ENCODE data around the gene CHAD.

CHAD gene

DNA sequence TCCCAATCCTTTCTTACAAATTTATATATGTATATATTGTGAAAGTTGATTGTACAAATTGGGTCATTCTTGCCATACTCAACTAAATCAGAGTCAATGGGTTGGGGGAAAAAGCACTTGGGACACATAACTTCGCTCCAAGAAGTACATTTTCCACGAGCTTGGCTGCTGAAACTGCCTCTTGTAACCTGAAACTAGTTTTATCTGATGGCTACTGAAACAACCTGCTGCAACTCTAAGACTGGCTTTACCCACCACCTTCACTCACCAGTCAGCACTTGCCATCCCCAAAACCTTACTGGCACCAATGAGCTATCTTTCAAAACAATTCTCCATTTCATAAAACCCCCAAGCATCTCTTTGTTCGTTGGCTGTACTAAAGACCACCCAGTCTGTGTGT, 25.1 kb upstream of the CHAD start:
- TF ChIP-seq, protein P1, sequence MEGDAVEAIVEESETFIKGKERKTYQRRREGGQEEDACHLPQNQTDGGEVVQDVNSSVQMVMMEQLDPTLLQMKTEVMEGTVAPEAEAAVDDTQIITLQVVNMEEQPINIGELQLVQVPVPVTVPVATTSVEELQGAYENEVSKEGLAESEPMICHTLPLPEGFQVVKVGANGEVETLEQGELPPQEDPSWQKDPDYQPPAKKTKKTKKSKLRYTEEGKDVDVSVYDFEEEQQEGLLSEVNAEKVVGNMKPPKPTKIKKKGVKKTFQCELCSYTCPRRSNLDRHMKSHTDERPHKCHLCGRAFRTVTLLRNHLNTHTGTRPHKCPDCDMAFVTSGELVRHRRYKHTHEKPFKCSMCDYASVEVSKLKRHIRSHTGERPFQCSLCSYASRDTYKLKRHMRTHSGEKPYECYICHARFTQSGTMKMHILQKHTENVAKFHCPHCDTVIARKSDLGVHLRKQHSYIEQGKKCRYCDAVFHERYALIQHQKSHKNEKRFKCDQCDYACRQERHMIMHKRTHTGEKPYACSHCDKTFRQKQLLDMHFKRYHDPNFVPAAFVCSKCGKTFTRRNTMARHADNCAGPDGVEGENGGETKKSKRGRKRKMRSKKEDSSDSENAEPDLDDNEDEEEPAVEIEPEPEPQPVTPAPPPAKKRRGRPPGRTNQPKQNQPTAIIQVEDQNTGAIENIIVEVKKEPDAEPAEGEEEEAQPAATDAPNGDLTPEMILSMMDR (conservative IDR thresholded peaks at IDR 0.05; ENCODE audit: low read depth, low read length), result no peak
- DNase-seq (ENCODE audit: low read depth), result no peak
- H3K4me3 ChIP-seq (ENCODE audit: low read depth, low read length), result no peak overlapping the region

- TF ChIP-seq, protein P1 (conservative IDR thresholded peaks at IDR 0.05; ENCODE audit: low read depth, low read length), result no peak
- no peak for DNase-seq (ENCODE audit: low read depth)
- H3K4me3 ChIP-seq (ENCODE audit: low read depth, low read length), result no peak overlapping the region
Observed at GRCh38 chr17:50492214-50492613, 23.5 kb upstream of the CHAD start.

DNA sequence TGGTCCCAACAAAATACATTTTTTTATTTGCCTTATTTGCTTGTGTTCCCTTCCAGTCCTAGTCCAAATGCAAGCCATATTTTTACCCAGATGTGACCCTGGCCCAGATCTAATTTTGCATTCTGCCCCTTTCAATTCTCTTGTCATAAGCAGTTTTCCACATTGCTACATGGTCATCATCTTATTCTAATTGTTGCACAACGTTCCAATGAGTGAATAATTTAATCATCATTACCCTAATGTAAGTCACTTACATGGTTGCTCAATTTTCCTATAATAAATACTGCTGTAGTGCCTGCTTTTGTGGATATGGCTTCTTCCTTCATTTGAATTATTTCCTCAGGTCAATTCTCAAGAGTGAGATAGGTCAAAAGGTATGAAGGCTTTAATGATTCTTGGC, 22.8 kb upstream of the CHAD start:
- TF ChIP-seq, protein P1 (conservative IDR thresholded peaks at IDR 0.05; ENCODE audit: low read depth, low read length), result no peak
- no peak for DNase-seq (ENCODE audit: low read depth)
- H3K4me3 ChIP-seq (ENCODE audit: low read depth, low read length), result no peak overlapping the region

DNA sequence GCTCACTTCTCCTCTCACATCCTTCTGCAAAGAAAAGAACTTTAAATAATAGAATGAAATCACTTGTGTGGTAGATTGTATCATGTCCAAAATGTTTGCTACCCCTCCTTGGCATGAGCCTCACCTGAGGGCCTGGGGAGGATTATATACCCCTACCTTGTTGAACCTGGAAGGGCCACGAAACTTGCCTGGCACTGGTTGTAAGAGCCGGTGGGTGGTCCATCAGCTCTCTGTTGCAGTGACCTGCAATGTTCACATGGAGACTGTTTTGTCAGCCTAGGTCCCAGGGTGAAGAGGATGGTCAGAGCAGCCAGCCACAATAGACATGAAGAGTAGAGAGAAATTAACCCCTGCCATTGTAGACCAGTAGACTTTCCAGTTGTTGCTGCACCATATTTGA, 20.2 kb upstream of the CHAD start:
- DNase-seq (ENCODE audit: low read depth), result no peak
- TF ChIP-seq, protein P1 (conservative IDR thresholded peaks at IDR 0.05; ENCODE audit: low read depth, low read length), result no peak
- no peak overlapping the region for H3K4me3 ChIP-seq (ENCODE audit: low read depth, low read length)

GRCh38 chr17:50487213-50488096, 18.8 kb upstream of the CHAD start:
- DNase-seq (ENCODE audit: low read depth), result no peak
- no peak overlapping the region for H3K4me3 ChIP-seq (ENCODE audit: low read depth, low read length)
- TF ChIP-seq, protein P1 (conservative IDR thresholded peaks at IDR 0.05; ENCODE audit: low read depth, low read length), result no peak

DNA sequence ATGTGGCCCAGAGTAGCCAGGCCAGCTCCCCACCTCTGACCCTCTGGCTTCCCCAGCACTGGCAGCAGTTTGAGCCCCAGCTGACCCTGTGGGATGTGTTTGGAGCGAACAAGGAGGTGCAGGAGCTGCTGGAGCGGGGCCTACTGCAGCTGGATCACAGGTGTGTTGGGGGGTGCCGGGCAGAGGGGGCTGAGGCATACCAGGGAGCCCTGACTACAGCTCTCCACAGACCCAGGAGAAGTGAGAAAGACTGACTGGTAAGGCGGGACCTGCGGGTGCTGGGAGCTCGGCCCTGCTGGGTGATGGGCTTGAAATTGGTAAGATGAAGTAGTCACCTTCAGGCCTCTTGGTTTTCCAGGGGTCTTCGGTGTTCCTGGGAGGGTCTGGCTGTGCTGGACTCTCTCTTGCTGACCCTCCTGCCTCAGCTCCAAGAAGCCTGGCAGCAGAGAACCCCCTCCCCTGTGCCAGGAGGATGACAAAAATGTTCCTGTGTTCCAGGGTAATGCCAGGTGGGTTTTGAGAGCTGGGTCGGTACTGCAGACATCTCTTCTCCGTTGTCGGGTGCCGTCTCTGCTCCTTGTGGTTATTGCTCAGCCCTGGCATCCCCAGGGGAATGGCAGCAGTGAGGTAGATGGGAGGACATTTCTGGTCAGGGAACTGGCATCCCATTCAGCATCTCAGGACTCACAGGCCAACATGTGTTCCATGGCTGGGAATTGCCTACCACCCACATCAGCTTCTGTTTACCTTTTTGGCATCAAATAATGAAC, 15.9 kb upstream of the CHAD start:
- TF ChIP-seq, protein P1 (conservative IDR thresholded peaks at IDR 0.05; ENCODE audit: low read depth, low read length), result no peak
- H3K4me3 ChIP-seq (ENCODE audit: low read depth, low read length), result no peak overlapping the region
- DNase-seq (ENCODE audit: low read depth), result no peak

Measured in choroid plexus epithelial cell (primary cell).